HG03558 (cell line): Measurements from ENCODE around the gene MDFI.
"Not testable (repeated sequence)": the region's sequence is repeated elsewhere in the genome, so short reads cannot be mapped to it uniquely, and the experiment has no call there.

Experiments used
- ATAC-seq: cut with Tn5 transposase; IDR thresholded peaks from one replicate; pipeline ENCODE4 v1.9.1; 2021; ENCODE audit warnings: moderate number of reproducible peaks; ENCODE audit not compliant: unreplicated experiment; ENCODE audit errors: extremely low read depth

Gene MDFI

DNA sequence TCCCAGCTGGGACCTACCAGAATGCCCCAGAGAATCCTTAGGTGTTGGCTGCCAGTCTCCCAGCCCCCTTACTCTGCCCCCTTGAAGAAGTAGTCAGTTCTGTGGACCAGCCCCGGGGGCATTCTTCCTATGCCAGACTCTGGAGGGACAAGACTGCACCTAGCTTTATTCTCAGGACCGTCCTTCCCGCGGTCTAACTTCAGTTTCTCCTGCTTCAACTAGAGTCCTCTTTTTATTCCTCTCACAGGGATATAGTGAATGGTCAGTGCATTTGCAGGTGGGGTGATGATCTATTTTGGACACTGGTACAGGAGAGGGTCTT lies 35.9 kb upstream of the MDFI start:
- ATAC-seq, result no peak

DNA sequence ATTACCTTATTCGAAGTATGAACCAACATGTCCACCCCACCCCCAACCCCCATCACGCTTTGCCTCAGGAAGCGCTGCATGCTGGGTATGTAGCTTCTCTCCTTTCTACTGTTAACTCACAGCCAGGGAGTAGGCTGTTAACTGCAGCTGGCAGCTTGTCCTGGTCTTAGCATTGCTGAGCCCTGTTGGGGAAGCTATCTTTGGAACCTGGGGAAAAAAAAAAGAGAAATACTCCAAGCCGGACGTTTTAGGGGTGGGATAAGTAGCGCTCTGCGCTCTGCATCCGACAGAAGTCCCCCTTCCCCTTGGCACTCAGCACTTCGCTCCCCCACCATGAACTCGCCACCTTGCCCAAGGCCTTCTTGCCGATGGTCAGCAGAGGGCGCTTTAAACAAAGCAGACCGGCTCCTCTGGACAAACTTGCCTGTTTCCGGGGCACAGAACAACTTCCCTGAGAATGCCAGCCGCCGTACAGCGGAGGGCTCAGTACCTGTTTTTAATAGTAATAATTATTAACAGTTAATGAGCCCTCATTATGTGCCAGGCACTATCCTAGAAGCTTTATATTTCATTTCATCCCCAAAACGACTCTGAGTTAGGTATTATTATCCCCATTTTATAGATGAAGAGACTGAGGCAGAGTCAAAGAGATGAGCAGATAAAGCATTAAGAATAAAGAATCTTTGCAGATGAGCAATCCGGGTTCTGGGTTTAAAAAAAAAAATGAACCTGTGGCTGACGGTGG lies 35.2 kb upstream of the MDFI start:
- no peak for ATAC-seq

DNA sequence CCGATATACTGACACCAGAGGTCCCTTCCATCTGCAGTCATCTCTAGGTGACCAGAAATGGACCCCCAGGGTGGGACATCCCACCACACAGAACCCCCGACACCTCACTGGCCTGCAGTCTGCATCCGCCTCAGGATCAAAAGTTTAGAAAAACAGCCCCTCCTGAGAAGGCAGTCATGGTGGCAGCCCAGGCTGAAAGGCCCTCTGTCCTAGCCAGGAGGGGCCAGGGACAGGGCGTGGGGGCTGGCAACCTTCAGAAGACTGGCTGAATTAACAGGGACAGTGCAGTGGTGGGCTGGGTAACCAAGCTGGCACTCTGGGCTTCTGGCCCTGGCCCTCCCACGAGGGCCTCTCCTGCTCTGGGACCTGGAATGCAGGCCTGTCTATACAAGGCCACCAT lies 34.3 kb upstream of the MDFI start:
- ATAC-seq, result no peak

DNA sequence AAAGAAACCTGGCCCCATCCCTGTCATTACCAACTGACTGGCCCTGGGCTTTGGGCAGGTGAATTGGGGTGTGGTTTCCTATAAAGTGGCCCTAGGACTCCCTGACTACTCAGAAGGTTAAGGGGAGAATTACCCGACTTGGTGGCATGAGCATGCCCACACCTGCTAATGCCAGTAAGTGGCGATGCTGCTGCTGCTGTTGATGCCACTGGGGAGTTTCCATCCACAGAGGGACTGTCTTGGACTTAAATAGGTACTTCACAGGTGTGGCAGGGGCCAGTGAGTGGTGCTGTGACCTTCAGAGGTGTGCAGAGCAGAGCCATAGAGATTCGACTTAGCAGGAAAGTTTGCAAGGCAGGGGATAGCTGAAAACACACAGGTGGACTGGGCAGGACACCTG lies 32.6 kb upstream of the MDFI start:
- ATAC-seq, result no peak

DNA sequence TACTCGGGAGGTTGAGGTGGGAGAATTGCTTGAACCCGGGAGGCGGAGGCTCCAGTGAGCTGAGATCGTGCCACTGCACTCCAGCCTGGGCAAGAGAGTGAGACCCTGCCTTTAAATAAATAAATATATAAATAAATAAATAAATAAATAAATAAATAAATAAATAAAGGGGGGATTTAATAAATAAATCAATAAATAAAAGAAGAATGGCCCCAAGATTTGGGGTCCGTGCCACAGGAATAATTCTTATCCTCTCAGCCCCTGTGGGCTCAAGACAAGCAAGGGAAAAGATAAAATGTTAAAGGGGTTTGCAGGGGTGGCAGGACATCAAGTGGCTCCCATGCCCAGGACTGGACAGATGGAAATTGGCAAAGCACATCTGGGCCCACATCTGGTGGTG lies 31.2 kb upstream of the MDFI start:
- no peak for ATAC-seq

DNA sequence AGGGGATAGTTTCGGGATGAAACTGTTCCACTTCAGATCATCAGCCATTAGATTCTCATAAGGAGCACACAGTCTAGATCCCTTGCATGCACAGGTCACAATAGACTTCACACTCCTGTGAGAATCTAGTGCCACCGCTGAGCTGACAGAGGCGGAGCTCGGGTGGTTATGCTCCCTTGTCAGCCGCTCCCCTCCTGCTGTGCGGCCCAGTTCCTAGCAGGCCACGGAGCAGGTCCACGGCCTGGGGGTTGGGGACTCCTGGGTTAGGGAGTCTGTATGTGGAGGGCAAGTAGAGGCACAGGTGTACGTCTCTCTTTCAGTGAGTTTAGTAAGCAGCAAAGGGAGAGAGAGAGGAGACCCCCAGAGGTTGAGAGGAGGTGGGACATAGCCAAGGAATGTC lies 30.5 kb upstream of the MDFI start:
- no peak for ATAC-seq

DNA sequence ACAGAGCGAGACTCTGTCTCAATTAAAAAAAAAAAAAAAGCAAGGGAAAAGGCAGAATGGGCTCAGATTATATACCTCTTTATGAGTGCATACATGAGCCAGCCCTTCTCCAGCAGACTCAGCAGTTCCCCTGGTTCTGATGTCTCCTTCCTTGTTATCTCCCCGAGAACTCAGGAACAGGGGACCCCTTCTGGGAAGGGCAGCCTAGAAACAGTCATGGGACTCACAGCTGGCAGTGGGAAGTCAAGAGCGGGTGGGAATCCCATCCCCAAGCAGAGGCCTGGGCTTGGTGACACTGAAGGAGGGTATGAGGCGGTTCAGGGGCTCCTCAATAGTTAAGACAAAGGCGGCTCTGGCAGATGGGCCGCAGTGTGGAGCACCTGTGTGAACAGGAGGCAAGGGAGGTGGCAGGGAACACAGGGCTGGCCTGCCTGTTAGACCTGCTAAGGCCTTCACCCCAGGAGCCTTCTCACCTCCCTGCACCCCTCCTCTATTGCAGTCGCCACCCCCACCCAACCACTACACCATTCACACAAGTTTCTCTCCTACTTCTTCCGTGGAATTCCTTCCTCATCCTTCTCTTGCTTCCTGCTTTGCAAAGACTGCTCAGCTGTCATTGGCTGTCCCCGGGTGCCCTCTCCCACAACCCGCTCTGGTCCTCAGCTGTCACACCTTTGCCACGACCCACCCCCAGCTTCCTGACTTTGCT lies 29.7 kb upstream of the MDFI start:
- ATAC-seq, result no peak

DNA sequence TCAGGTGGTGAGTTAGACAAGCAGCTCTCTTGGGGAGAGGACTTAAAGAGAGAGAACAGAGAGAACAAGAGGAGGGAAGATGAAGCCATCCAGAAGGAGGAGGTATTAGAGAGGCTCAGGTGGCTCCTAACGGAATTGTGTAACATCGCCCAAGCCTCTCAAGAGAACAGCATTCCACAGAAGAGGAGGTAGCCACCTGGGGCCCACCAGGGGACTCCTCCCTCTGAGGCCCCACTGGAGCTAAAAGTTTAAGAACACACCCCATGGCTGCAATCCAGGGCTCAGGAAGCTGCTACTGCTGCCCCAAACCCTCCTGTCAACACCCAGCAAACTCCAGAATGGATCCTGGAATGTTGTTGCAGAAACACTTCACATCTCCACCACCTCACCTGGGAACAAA lies 23.6 kb upstream of the MDFI start:
- ATAC-seq, result no peak

DNA sequence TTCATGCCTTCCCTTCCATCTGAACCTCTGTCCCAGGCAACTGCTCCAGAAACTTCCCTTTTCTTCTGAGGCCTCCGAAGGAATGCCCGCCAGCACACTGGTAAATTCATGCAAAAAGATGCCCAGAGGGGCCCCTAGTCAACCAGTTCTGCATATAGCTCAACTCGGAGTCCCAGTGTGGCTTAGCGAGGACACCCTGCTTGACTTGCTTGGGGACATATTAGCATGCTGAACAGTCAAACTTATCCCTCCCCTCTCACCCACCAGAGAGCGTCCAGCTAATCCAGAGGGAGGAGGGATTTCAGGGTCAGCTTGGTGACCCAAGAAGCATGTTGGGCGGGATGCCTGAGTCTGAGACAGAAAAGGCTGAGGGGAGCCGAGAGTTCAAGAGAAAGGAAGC lies 23.0 kb upstream of the MDFI start:
- ATAC-seq, result no peak

DNA sequence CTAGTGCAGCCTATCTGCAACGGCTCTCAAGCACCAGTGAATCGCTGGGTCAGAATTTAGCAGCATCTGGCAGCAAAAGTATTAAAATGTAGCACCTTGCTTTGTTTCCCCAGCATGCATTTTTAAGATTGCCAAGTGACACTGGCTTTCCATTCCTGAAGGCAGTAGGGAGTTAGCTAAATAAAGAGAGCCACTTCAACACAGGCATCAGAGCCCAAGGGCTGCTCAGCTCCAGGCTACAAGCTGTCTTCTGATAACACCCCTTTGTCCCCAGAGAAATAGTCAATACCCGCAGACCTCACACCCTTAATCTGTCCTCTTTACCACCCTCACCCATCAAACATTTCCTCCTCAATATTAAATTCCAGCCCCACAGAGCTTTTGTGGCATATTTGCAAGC lies 19.7 kb upstream of the MDFI start:
- ATAC-seq, result no peak

DNA sequence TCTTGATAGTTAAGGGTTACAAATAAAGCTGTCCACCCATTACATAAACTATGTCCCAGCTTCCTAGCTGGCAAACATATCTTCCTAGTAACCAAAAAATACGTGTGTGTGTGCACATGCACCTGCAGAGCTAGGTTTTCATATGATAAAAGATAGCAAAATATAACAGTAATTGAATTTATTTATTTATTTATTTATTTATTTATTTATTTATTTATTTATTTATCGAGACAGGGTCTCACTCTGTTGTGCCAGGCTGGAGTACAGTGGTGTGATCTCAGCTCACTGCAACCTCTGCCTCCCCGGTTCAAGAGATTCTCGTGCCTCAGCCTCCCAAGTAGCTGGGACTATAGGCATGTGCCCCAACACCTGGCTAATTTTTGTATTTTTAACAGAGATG lies 19.1 kb upstream of the MDFI start:
- not testable (repeated sequence) for ATAC-seq

DNA sequence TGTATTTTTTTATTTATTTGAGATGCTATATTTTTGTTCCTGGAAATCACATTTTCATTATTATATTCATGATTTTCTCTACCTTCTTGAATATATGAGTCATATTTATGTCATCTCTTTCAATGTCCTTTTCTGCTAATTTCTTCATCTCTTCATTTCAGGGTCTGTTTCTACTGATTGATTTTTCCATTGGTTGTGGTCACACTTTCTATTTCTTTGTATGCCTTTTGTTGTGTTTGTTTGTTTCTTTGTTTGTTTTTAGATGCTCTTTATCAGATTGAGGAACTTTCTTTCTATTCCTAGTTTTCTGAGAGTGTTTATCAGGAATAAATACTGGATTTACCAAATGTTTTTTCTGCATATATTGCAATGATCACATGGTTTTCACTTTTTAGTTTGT lies 16.9 kb upstream of the MDFI start:
- no peak for ATAC-seq

DNA sequence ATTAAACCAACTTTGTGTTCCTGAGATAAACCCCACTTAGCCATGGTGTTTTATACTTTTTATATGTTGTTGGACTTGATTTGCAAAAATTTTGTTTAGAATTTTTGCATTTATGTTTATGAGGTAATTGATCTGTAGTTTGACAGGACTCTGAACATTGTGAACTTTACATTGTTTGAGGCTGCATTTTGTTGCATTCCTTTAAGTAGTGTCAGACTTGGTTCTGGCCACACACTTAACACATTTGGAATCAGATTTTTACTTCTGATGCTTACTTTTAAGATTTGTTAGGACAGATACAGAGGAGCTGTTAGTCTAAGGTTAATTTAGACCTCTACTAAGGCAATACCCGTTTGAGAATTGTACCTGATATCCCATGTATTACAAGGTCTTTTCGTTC lies 16.5 kb upstream of the MDFI start:
- ATAC-seq, result no peak

DNA sequence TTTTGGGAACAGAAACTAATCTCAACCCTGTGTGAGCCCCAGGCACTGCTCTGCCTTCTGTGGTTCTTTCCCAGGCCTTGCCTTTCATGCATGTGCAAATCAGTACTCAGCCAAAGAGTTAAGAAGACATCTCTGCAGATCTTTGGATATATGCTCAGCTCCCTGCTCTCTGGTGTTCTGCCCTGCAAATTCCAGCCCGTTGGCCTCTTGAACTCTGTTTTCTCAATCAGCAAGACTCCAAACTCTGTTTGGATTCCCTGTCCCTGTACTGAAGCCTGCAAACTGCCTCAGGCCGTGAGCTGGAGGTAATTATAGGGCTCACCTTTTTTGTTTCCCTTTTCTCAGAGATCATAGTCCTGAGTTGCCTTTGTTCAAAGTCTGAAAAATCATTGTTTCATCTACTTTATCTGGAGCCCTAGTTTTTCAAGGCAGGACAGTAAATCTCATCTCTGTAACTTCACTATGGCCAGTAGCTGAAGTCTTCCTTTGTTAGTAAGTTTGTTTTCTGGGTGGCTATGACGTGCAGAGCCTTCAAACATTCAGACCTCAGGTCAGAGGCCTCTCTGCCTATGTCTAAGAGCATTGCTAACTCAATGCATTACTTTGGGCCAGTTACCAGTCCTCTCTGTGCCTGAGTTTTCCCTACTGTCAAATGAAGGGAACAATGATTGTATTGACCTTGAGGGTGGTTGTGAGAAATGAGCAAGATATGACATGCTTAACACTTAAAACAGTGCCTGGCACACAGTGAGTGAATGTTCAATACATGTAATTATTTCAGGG lies 15.9 kb upstream of the MDFI start:
- ATAC-seq, result no peak

DNA sequence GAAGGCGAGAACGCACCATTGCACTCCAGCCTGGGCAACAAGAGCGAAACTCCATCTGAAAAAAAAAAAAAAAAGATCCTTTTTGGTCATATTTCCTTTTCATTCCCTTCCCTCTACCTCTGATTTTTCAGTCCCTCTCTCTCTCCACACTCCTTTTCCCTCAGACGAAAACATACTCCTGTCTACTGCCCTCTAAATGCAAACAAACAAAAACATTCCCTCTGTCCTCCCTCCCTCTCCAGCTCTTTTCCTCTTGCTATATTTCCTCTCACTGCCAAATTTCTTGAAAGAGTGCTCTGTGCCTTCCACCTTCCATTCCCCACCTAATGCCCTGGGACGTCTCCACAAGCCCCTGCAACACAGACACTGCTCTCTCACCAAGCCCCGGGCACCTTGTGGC lies 14.9 kb upstream of the MDFI start:
- no peak for ATAC-seq

DNA sequence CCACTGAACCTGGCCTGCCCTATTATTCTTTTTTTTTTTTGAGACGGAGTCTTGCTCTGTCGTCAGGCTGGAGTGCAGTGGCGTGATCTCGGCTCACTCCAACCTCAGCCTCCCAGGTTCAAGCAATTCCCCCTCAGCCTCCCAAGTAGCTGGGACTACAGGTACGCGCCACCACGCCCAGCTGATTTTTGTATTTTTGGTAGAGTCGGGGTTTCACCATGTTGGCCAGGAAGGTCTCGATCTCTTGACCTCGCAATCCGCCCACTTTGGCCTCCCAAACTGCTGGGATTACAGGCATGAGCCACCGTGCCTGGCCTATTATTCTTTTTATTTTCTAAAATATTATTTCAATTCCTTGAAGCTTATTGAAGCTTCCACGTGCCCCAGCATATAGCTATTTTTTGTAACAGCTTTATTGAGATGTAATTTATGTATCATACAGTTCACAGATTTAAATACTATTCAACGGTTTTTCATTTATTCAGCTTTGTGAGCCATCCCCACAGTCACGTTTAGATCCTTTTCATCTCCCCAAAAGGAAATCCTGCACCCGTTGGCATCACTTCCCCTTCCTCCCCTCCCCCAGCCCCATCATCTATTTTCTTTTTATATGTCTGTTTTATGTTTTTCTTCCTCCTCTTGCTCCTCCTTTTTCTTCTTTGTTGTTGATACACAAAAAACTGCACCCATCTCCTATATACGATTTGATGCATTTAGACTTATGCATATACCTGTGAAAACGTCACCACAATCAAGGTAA lies 13.5 kb upstream of the MDFI start:
- ATAC-seq, result no peak

DNA sequence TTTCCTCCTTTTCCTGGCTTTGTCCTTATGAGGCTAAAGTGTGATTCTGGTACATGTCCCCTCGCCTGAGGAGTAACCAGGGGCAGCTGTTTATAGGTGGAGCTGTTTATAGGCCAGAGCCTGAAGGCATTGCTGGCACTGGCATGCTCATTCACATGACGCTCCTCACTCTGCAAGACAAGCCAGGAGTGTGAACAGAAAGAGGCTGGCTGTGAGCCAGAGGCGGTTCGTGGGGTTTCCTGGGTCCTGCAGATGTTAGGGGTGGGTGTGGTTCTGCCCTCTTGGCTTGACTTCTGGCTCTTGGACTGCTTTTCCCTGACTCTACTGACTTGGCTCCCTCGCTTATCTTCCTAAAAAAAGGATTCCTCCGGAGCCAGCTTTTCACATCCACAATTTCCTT lies 12.8 kb upstream of the MDFI start:
- no peak for ATAC-seq

DNA sequence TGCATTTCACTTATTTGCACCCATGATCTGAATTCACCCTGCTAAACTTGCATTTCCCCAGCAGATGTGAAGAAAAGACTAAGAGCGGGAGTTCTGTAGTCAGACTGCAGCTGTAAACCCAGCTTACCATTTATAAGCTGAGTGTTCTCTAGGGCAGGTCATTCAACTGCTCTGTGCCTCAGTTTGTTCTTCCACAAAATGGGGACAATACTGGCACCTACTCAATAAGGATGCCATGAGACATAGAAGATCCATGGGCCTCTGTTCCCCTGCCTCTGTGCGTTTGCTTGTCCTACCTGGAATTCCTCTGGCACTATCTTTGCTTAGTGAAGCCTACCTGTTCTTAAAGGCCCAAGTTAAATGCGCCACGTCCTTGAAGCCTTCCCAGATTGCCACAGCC lies 12.2 kb upstream of the MDFI start:
- ATAC-seq, result no peak

DNA sequence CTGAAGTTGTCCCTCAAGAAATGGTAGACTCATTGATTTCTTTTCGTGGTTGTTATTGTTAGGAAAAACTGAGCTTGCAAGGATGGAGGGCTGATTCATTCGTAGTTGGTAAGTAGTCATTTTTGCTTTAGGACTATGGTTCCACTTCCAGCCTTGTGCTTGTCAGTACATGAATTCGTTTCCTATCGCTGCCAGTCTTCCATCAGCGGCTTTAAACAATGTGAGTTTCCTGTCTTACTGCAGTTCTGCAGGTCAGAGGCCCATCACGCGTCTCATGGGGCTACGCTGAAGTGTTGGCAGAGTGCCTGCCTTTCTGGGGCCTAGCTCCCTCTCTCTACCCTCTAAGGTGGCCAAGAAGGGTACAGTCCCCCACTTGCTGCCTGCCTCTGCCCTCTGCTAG lies 11.4 kb upstream of the MDFI start:
- ATAC-seq, result no peak

DNA sequence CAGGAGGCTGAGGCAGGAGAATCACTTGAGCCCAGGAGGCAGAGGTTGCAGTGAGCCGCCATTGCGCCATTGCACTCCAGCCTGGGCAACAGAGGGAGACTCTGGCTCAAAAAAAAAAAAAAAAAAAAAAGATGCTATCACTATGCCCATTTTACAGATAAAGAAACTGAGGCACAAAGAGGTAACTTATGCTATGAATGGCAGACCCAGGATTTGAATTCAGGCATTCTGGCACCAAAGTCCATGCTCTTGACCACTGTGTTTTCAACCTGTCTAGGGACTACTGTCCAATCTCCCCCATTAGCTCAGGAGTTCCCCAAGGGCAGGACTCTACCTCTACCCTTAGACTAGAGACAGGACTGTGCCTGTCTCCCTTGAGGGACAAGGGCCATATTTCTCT lies 9.1 kb upstream of the MDFI start:
- ATAC-seq, result no peak

DNA sequence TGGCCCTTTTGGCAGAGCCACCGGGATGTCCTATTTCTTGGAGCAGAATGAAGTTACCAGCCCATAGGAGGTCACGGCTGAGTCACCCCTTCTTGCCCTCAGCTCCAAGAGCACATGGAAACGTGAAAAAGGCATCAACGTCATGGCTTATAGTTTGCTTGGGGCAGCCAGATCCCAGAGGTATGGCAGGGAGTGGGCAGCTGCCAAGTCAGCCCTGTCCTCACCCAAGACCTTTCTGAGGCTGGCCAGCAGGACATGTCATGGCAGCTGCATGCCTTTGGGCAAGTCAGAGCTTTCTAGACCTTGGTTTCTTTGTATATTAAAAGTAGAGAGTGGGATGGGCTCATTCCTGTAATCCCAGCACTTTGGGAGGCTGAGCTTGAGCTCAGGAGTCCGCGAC lies 8.2 kb upstream of the MDFI start:
- ATAC-seq, result no peak
